Muscle of arm (tissue), 12 donors: Measurements from ENCODE around the gene RET. TPM values are rescaled to one million over a fixed set of nuclear protein-coding genes. Genes with fewer than 3 reads are reported as not detected.
A peak's percentile ranks its signal among the peaks of the same experiment; 100 is the strongest.
"Not testable (repeated sequence)": the region's sequence is repeated elsewhere in the genome, so short reads cannot be mapped to it uniquely, and the experiment has no call there.

ENCODE experiments used
- DNase-seq: peaks from one replicate; pipeline ENCODE4 v3.0.0-alpha.2; 2013
- polyA plus RNA-seq, 12 donors: library from polyadenylated mRNA; unstranded; fragments of 120-200 nt; gene quantifications; one replicate each; pipeline ENCODE4 v1.2.1, GENCODE V29; 2013; ENCODE audit not compliant: insufficient read length in 12 of 12

Gene RET
- polyA plus RNA-seq, 12 donors: 0.52 to 17.0 (median 3.2) TPM; not detected in 1

- no peak for DNase-seq
Observed at GRCh38 chr10:43077421-43078171, 727 bp downstream of the RET start.

DNA sequence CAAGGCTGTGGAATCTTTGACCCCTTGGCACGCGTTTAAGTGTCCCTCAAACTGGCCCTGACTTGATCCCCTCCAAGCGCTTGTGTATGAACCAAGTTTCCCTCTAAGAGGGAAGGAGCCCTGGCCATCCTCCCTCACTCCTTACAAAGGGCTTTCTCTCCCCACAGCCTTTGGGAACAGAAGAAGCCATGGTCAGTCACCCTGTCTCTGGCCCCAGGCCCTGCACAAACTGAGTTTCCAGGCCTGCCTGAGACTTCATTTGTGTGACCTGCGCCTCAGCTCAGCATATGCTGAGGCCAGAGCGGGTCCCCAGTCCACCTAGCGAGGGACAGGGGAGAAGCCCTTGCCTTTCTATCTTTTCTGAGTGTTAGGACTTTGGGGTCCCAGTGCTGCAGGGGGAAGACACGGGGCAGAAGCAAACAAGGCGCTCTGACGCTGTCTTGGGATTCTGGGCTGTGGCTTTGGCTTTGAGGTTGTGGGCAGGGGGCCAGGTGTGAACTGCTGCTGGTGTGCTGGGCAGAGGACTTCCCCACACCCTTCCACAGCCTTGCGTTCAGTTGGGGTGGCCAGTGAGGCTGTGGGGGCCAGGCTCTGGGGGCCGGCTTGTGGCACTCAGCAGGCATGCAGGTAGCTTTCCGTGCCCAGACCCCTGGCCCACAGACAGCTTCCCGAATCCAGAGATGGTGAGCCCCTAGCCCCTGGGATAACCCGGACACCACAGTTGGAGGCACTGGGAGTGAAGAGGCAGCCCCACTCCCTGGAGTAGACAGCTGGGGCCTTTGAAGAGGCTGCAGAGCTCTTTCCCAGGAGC is 1.5 kb downstream of the RET start:
- no peak for DNase-seq

DNA sequence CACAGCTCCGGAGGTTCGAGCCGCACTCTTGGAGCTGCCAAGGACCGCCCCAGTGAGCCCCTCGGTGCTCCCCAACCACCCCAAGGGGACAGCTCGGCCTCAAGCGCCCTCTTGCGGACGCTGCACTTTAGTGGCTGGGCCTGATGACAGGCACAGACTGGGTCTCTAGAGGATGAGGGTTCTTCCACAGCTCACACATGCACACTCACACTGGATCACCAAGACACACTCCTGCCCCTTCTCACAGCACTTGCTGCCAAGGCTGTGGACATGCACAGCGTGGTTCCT is 2.1 kb downstream of the RET start:
- no peak for DNase-seq

GRCh38 chr10:43079856-43080255 is 3.0 kb downstream of the RET start:
- DNase-seq: no peak

GRCh38 chr10:43082087-43082486 is 5.2 kb downstream of the RET start:
- no peak for DNase-seq

- DNase-seq: peak; percentile 29
Observed at GRCh38 chr10:43082746-43083145, 5.9 kb downstream of the RET start.

DNA sequence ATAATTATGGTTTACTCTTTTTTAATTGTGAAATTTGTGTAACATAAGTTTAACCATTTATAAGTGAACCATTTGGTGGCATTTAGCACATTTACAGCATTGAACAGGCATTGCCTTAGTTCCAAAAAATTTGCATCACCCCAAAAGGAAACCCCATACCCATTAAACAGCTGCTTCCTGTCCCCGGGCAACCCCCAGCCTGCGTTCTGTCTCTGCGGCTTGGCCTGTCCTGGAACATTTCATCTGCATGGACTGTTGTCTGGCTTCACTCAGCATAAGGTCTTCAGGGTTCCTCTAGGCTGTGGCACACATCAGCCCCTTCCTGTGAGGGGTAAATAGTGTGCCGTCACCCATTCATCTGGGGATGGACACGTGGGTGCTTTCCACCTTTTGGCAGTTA is 6.9 kb downstream of the RET start:
- no peak for DNase-seq

GRCh38 chr10:43084812-43085211 is 7.9 kb downstream of the RET start:
- DNase-seq: no peak

- no peak for DNase-seq
Observed at GRCh38 chr10:43086321-43086942, 9.6 kb downstream of the RET start.

GRCh38 chr10:43089519-43089918 is 12.7 kb downstream of the RET start:
- DNase-seq: no peak

DNA sequence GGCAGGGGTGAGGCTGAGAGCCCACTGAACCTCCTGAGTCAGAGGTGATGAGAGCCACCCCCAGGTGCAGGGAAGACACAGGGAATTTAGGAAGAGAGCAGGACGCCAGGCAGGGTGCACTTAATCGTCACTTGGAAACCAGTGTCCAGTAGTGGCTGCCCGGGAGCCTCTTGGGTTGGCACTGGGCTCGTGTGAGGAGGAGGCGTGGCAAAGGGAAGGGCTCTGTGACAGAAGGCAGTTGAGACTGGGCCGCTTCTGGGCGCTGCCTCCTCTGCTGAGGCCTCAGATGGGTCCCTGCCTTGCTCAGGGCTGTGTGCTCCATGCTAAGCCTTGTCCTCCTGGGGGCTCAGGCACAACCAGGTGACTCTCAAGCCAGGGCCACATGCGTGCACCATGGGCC is 13.3 kb downstream of the RET start:
- no peak for DNase-seq

DNA sequence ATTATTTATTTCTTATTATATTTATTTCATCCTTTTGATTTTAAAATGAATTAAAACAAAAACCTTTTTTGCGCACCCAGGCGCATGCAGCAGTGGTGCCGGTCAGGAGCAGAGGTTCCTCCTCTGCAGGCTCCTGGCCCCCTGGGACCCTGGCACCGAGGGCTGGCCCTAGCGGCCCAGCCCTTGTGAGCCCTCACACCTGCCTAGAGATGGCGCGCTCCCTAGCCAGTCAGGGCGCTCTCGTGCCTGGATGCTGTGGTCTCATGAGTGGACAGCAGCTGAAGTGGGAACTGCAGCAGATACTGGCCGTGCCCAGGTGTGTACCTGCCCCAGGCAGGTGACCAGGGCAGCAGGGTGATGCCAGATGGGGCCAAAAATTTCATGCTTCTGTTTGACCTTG is 13.8 kb downstream of the RET start:
- no peak for DNase-seq

DNA sequence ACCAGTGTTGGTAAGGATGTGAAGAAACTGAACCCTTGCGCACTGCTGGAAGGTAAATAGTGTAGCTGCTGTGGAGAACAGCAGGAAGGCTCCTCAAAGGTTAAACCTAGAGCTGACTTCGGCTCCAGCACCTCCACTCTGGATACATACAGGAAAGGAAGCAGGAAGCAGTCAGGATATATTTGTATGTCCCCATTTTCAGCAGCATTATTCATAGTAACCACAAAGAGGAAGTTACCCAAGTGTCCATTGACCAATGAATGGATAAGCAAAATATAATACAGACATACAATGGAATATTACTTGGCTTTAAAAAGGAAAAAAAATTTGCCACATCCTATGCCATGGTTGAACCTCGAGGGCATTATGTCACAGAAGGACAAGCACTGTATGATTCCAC is 15.0 kb downstream of the RET start:
- DNase-seq: no peak

DNA sequence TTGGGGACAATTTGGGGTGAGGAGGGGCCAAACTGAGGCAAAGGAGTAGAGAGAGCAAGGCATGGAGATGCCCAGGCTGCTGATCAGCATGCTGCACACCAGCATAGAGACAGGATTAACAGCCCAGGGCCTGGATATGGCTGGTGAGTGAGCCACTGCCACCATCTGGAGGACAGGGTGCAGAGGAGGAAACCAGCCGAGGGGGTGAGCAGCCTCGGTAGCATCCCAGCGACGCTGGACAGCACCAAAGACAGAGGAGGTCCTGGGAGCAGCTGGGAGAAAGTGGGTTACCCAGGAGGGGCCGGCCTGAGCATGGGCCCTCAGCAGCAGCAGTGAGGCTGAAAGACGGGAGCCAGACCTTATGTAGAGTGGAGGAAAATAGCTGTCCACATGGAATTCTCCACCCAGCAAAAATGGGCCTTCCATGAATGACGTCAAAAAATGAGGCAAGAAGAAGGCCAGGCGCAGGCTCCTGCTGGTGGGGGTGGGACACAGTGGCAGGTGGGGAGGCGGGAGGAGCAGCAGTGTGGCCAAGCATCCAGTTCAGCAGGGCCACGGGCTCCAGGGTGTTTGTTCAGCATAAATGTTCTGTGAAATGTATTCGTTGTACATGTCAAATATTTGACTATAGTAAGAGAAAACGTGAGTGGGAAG is 16.7 kb downstream of the RET start:
- DNase-seq: no peak

DNA sequence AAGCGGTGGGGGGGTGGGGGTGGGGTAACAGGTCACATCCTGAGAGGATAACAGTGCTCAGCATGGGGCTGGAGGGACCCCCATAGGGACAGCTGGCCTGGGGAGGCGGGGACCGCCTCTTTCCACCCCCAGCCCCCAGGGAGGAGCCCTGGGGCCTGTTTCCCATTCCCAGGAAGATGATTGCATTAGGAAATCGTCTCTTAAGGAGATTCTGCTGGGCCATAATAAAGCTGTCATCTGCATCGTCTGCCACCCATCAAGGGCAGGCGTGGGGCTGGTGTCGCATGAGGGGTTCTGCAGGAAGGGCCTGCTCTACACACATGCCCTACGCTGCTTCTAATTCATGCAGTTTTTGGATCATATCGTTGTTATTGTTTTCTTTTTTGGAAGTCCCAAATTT is 17.2 kb downstream of the RET start:
- DNase-seq: no peak

GRCh38 chr10:43099339-43099738 is 22.5 kb downstream of the RET start:
- DNase-seq: not testable (repeated sequence)

- no peak for DNase-seq
Observed at GRCh38 chr10:43099928-43100327, 23.1 kb downstream of the RET start.

GRCh38 chr10:43100366-43100765 is 23.5 kb downstream of the RET start:
- no peak for DNase-seq

GRCh38 chr10:43102063-43102828 is 25.4 kb downstream of the RET start:
- DNase-seq: no peak

DNA sequence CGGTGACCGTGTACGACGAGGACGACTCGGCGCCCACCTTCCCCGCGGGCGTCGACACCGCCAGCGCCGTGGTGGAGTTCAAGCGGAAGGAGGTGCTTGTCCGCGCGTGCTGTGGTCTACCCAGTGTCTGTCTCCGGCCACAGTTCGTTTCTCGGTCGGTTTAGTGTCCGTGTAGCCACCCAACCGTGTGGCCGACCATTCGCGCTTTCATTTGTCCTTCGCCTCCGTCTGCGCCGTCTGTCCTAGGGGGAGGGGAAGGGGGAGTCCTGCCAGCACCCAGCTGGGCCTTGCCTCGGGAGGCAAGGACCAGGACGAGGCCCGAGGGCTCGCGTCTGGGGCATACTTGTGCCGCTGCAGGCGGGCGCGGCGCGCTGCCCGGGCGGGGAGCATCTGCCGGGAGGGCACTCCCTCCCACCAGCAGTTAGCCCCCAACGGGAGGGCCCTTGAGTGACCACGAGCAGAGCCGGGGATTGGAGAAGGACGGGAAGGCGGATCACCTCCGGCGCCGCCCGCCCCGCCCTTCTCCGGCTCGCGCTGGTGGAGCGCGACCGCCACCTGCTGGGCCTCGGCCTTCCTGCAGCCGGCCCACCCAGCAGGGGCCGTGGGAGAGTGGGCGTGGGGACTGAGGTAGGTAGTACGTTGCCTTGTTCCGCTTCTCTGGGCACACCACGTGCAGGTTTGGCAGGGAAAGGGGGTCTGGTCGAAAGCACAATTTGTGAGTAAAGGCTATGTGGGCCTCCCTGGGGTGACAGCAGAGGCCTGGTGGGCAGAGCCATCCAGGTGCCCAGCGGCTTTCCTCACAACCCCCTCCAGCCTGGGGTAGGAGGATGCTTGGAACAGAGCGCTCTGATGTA is 28.5 kb downstream of the RET start:
- peak; percentile 74 for DNase-seq

DNA sequence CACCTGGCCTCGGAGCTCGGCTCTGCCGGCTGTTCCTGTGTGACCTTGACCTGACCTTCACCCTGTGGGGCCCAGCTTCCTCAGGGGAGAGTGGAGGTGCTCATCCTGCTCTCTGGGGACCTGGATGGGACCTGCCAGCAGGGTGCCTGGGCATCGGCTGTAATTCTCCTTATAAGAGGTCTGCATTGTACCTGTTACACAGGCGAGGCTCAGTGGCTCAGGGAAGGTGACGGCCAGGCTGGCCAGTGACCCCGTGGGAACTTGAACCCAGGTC is 29.0 kb downstream of the RET start:
- DNase-seq: no peak
